Loucy (cell line): Measurements from ENCODE around the gene ERAP2.

Experiments
- EZH2phosphoT487 ChIP-seq: fragments of 200-600 bp; IDR thresholded peaks from 2 replicates; pipeline ENCODE4 v1.6.1; 2018; ENCODE audit warnings: antibody characterized with exemption, mild to moderate bottlenecking, moderate library complexity, borderline replicate concordance
- TF ChIP-seq, protein P1 (sequence below): fragments of 200-600 bp; sonication (generic); conservative IDR thresholded peaks from 2 replicates; pipeline ENCODE4 v1.5.1; 2014; ENCODE audit warnings: mild to moderate bottlenecking, antibody characterized with exemption, low read length

DNA sequence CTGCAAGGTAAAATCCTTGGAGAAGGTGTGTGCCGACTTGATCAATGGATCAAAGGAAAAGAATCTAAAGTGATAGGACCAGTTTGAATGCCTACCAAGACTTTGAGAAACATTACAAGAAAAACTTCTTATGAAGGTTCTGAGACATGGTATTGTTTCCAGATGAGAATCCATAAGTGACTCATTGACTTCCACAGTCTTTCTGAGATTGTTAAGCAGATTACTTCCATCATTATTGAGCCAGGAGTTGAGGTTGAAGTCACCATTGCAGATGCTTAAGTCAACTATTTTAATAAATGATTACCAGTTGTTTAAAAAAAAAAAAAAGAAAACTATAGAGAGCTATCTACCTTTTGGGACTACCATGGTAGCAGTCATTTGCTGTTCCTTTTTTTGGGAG lies 66.6 kb downstream of the ERAP2 start:
- no peak for TF ChIP-seq EZH2phosphoT487
- TF ChIP-seq, protein P1, sequence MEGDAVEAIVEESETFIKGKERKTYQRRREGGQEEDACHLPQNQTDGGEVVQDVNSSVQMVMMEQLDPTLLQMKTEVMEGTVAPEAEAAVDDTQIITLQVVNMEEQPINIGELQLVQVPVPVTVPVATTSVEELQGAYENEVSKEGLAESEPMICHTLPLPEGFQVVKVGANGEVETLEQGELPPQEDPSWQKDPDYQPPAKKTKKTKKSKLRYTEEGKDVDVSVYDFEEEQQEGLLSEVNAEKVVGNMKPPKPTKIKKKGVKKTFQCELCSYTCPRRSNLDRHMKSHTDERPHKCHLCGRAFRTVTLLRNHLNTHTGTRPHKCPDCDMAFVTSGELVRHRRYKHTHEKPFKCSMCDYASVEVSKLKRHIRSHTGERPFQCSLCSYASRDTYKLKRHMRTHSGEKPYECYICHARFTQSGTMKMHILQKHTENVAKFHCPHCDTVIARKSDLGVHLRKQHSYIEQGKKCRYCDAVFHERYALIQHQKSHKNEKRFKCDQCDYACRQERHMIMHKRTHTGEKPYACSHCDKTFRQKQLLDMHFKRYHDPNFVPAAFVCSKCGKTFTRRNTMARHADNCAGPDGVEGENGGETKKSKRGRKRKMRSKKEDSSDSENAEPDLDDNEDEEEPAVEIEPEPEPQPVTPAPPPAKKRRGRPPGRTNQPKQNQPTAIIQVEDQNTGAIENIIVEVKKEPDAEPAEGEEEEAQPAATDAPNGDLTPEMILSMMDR: no peak
